Keratinocyte (primary cell): ENCODE results near the gene TRDN. TPM values are rescaled to one million over a fixed set of nuclear protein-coding genes. Genes with fewer than 3 reads are reported as not detected.

Experiments
- DNase-seq: peaks from one replicate; pipeline ENCODE4 v3.0.0-alpha.2; 2011; ENCODE audit warnings: low read depth, missing footprints, low spot score
- FAIRE-seq: peaks from 2 replicates; lab custom pipeline; 2011; peaks lifted over from hg19 to GRCh38; lab: Jason Lieb, UNC
- H2AFZ ChIP-seq: 2 replicates; pipeline ENCODE4 v1.6.0; 2012; ENCODE audit warnings: low read length, control low read depth, inconsistent platforms; ENCODE audit not compliant: control insufficient read depth
- H3K27ac ChIP-seq: 2 replicates; pipeline ENCODE4 v1.5.1; 2011; ENCODE audit warnings: low read length; ENCODE audit not compliant: control insufficient read depth, insufficient read depth
- H3K27me3 ChIP-seq: 3 replicates; pipeline ENCODE4 v1.6.0; 2011; ENCODE audit warnings: low read length; ENCODE audit not compliant: control insufficient read depth, insufficient read depth; ENCODE audit errors: extremely low read depth
- H3K36me3 ChIP-seq, 2 experiments: 2 replicates in 1 of 2; 3 replicates in 1 of 2; pipeline ENCODE4 v1.5.1; 2011; ENCODE audit warnings: low read length in 2 of 2, mild to moderate bottlenecking in 1 of 2; ENCODE audit not compliant: control insufficient read depth in 2 of 2, insufficient read depth in 2 of 2; ENCODE audit errors: extremely low read depth in 1 of 2
- H3K4me1 ChIP-seq: 3 replicates; pipeline ENCODE4 v1.5.1; 2011; ENCODE audit warnings: low read length; ENCODE audit not compliant: control insufficient read depth, insufficient read depth; ENCODE audit errors: extremely low read depth
- H3K4me2 ChIP-seq: 3 replicates; pipeline ENCODE4 v1.6.0; 2011; ENCODE audit warnings: low read depth, low read length; ENCODE audit not compliant: control insufficient read depth, insufficient read depth; ENCODE audit errors: extremely low read depth
- H3K4me3 ChIP-seq, 3 experiments: fragments of 200-600 bp in 1 of 3; sonication (generic) in 1 of 3; 2 replicates in 2 of 3; 3 replicates in 1 of 3; pipeline ENCODE4 v1.5.1; 2011 to 2016; ENCODE audit warnings: low read length in 3 of 3, mild to moderate bottlenecking in 3 of 3, control low read depth in 2 of 3, inconsistent platforms in 1 of 3, low read depth in 1 of 3, mixed read lengths in 1 of 3, mixed run types in 1 of 3, moderate library complexity in 1 of 3; ENCODE audit not compliant: control insufficient read depth in 2 of 3, insufficient read depth in 2 of 3; ENCODE audit errors: extremely low read depth in 1 of 3
- H3K79me2 ChIP-seq: 2 replicates; pipeline ENCODE4 v1.6.0; 2012; ENCODE audit warnings: low read length; ENCODE audit not compliant: control insufficient read depth, insufficient read depth
- H3K9ac ChIP-seq: 3 replicates; pipeline ENCODE4 v1.6.0; 2011; ENCODE audit warnings: low read length; ENCODE audit not compliant: control insufficient read depth, insufficient read depth; ENCODE audit errors: extremely low read depth
- H3K9me1 ChIP-seq: 3 replicates; pipeline ENCODE4 v1.6.0; 2011; ENCODE audit warnings: low read length; ENCODE audit not compliant: control insufficient read depth, insufficient read depth; ENCODE audit errors: extremely low read depth
- H3K9me3 ChIP-seq: 2 replicates; pipeline ENCODE4 v1.5.1; 2012; ENCODE audit warnings: low read depth, low read length; ENCODE audit not compliant: control insufficient read depth
- H4K20me1 ChIP-seq: 3 replicates; pipeline ENCODE4 v1.6.0; 2011; ENCODE audit warnings: low read length; ENCODE audit not compliant: control insufficient read depth, insufficient read depth; ENCODE audit errors: extremely low read depth
- EZH2 ChIP-seq: IDR thresholded peaks from one replicate; pipeline ENCODE4 v1.6.1; 2012; ENCODE audit warnings: inconsistent platforms, mild to moderate bottlenecking, low read length, moderate library complexity
- dilution Hi-C: fragments of 300-500 bp; cut with MboI; formaldehyde crosslinking; loops from one replicate; pipeline ENCODE4 v1.7.0; 2020; ENCODE audit warnings: low sequenced_read_pairs; ENCODE audit not compliant: extremely low pct_ligation_motif_present
- polyA plus RNA-seq, 5 experiments: library from polyadenylated mRNA; depleted of rRNA in 3 of 5; stranded (reverse) in 3 of 5; stranded (forward) in 1 of 5; unstranded in 1 of 5; fragments of >200 nt; gene quantifications; 1 replicate in 1 of 5; 2 replicates in 3 of 5; 3 replicates in 1 of 5; pipeline versions ENCODE4 v1.2.1 to v1.2.3, GENCODE V29; 2011 to 2012; ENCODE audit warnings: missing spikeins in 2 of 5, low read depth in 1 of 5, low replicate concordance in 1 of 5
- TF ChIP-seq, protein P1 (sequence below), 3 experiments: IDR thresholded peaks in 1 of 3; conservative IDR thresholded peaks in 1 of 3; optimal IDR thresholded peaks in 1 of 3; 2 replicates in 2 of 3; 3 replicates in 1 of 3; pipeline versions ENCODE3 to v1.5.1; 2011; ENCODE audit warnings: low read length in 3 of 3, mild to moderate bottlenecking in 3 of 3, moderate library complexity in 2 of 3, control low read depth in 1 of 3, inconsistent platforms in 1 of 3; ENCODE audit not compliant: insufficient read depth in 2 of 3; ENCODE audit errors: extremely low read depth in 1 of 3

TRDN gene
- polyA plus RNA-seq, 1 donor (not counting 4 experiments of a cell fraction or from before 2014, with no cell fraction given), result not detected

DNA sequence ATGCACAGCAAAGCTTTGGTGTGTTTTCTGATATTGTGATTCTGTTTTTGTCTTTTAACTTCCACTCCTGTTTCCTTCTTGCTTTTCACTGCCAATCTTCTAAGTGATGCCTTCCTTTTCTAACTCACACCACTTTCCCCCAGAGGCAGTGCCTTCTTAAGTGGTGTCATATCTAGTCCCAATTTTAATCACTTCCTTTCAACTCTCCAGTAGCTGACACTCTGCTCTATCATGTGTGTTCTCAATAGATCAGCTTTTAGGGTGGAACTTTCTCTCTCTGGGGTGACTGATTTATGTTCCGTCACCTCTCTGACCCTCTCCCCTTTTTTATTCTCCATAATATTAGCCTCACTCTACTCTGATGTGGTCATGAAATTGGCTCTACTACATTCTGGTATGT, 460.0 kb downstream of the TRDN start:
- Histone ChIP-seq H3K4me2 (no peak overlapping the region), H3K27ac (no peak overlapping the region), H3K4me1 (no peaks in the 10 kb centered on the region), H2AFZ (no peak overlapping the region), H3K9me3 (no peaks in the 10 kb centered on the region), H3K9ac (no peak overlapping the region), H3K36me3 (no peaks in the 10 kb centered on the region), H3K79me2 (no peaks in the 10 kb centered on the region), H3K9me1 (no peaks in the 10 kb centered on the region), H3K4me3 (no peak overlapping the region), H4K20me1 (no peaks in the 10 kb centered on the region), H3K27me3 (no peaks in the 10 kb centered on the region)
- no peak for TF ChIP-seq EZH2
- TF ChIP-seq, protein P1, sequence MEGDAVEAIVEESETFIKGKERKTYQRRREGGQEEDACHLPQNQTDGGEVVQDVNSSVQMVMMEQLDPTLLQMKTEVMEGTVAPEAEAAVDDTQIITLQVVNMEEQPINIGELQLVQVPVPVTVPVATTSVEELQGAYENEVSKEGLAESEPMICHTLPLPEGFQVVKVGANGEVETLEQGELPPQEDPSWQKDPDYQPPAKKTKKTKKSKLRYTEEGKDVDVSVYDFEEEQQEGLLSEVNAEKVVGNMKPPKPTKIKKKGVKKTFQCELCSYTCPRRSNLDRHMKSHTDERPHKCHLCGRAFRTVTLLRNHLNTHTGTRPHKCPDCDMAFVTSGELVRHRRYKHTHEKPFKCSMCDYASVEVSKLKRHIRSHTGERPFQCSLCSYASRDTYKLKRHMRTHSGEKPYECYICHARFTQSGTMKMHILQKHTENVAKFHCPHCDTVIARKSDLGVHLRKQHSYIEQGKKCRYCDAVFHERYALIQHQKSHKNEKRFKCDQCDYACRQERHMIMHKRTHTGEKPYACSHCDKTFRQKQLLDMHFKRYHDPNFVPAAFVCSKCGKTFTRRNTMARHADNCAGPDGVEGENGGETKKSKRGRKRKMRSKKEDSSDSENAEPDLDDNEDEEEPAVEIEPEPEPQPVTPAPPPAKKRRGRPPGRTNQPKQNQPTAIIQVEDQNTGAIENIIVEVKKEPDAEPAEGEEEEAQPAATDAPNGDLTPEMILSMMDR (optimal IDR thresholded peaks at IDR 0.05 in 1 of 3, IDR thresholded peaks at IDR 0.05 in 1 of 3, conservative IDR thresholded peaks at IDR 0.05 in 1 of 3; ENCODE audit: extremely low read depth in 1 of 3, insufficient read depth in 2 of 3, low read length in 3 of 3), result no peak
- FAIRE-seq (no peak), DNase-seq (no peak)
- dilution Hi-C loops, result no loop called here

DNA sequence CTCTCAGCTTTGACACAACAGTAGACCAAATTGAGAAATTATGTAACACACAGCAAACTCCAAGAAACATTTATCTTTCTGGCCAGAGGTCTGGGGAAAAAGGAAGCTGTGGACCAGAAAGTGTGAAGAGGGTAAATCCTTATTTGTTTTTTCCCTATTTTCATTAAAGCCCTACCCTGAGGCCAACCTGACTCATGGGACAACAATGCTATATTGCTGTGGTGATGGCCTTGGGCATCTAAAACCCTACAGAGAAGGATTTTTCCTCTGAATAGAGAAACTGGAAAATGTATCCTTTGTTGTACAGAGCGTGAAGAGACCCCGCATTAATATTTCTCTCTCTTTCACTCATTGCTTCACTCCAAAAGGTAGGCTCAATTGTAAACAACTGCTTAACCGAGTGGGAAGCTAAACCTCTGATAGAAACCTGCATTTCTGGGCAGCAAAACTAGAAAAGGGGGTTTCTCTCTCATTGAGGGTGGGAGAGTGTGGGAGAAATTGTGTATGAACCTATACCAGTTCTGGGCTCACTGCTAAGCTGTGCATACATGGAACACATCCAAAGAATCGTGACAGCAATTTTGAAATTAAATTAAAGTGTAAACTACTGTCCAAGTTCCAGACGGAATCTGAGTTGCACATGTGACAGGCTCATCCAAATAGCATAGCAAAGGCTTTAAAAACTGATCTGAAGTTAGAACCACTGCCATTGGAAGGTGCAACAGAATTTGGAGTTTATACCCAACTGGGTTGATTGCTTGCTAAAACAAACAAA, 465.2 kb downstream of the TRDN start:
- Histone ChIP-seq H4K20me1 (no peaks in the 10 kb centered on the region), H3K4me2 (no peak overlapping the region), H3K4me3 (no peak overlapping the region), H3K9me3 (no peaks in the 10 kb centered on the region), H3K9me1 (no peaks in the 10 kb centered on the region), H3K79me2 (no peaks in the 10 kb centered on the region), H3K27me3 (no peaks in the 10 kb centered on the region), H3K4me1 (no peaks in the 10 kb centered on the region), H2AFZ (no peak overlapping the region), H3K9ac (no peak overlapping the region), H3K27ac (no peak overlapping the region), H3K36me3 (no peaks in the 10 kb centered on the region)
- TF ChIP-seq, protein P1 (optimal IDR thresholded peaks at IDR 0.05 in 1 of 3, IDR thresholded peaks at IDR 0.05 in 1 of 3, conservative IDR thresholded peaks at IDR 0.05 in 1 of 3; ENCODE audit: extremely low read depth in 1 of 3, insufficient read depth in 2 of 3, low read length in 3 of 3), result no peak
- no peak for TF ChIP-seq EZH2
- dilution Hi-C loops, result no loop called here
- FAIRE-seq, result no peak
- no peak for DNase-seq
